Subcutaneous abdominal adipose tissue (tissue), 5 donors: Measurements from ENCODE around the gene SH3PXD2A.

ENCODE experiments used
- H3K27ac ChIP-seq: one replicate; pipeline ENCODE4 v1.7.0; 2013; ENCODE audit warnings: low read depth, mild to moderate bottlenecking, inconsistent platforms, low read length, moderate library complexity
- H3K27me3 ChIP-seq, 5 donors: one replicate each; pipeline ENCODE4 v1.7.0; 2013; ENCODE audit warnings: low read length in 5 of 5, inconsistent platforms in 1 of 5; ENCODE audit not compliant: control insufficient read depth in 5 of 5, insufficient read depth in 4 of 5
- H3K36me3 ChIP-seq, 5 donors: one replicate each; pipeline ENCODE4 v1.7.0; 2013; ENCODE audit warnings: low read length in 5 of 5; ENCODE audit not compliant: control insufficient read depth in 5 of 5, insufficient read depth in 5 of 5
- H3K4me1 ChIP-seq, 5 donors: one replicate each; pipeline ENCODE4 v1.7.0; 2013; ENCODE audit warnings: low read length in 5 of 5, mild to moderate bottlenecking in 3 of 5, moderate library complexity in 1 of 5; ENCODE audit not compliant: control insufficient read depth in 5 of 5, insufficient read depth in 5 of 5
- H3K4me3 ChIP-seq, 5 donors: one replicate each; pipeline ENCODE4 v1.7.0; 2013; ENCODE audit warnings: low read length in 5 of 5, low read depth in 1 of 5
- H3K9ac ChIP-seq, 5 donors: one replicate each; pipeline ENCODE4 v1.7.0; 2013; ENCODE audit warnings: low read length in 5 of 5, mild to moderate bottlenecking in 4 of 5, moderate library complexity in 3 of 5
- H3K9me3 ChIP-seq, 5 donors: one replicate each; pipeline ENCODE4 v1.7.0; 2013; ENCODE audit warnings: low read length in 5 of 5; ENCODE audit not compliant: control insufficient read depth in 5 of 5
- donor health status: healthy.
- donor health status: healthy.
- donor health status: healthy.
- donor health status: healthy.
- donor health status: healthy.

SH3PXD2A gene

DNA sequence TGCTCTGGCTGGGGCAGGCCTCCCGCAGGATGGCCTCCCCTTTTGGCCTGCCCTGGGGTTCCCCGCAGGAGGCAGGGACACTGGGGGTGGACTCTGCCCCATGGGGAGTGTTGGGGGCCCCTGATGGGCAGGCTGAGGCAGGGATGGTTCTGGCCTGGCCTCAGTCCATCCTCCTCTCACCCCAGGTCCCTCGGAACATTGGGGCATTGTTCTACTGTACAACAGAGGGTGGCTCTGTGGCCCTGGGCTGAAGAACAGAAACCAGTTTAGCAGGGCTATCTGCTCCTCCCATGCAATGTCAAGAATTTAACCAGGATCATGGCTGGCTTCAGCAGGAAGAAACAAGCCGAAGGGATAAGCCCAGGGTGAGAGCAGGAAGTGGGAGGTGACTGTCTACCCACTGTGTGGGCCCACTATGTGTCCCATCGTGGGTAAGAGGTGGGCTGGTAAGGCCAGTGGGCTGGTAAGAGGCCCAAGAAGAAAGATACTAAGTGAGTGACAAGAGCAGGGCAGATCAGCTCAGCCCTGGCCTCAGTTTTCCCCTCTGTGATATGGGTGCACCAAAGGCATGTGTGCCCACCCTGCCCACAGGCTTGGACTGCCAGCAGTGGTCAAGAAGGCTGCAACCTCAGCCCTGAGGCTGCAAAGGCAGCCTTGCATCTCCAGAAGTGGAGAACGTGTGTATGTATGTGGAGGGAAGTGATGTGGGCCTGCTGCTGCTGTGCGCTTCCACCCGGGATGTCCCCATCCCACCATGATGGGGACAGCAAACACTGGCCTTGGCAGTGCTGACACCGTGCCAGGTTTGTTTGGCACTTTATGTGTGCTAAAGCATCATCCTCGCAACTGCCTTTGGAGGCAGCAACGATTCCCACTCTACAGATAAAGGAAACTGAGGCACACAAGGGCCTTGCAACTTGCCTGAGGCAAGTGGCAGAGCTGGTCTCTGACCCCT lies 138.9 kb downstream of the SH3PXD2A start:
- Histone ChIP-seq H3K9me3 (no peaks in the 10 kb centered on the region), H3K4me3 (no peak overlapping the region), H3K4me1 (no peaks in the 10 kb centered on the region), H3K27me3 (peaks cover 0 to 2% (median 0%) of the 10 kb centered on the region in 5 donors), H3K9ac (no peak overlapping the region), H3K27ac (no peak overlapping the region), H3K36me3 (peaks cover 0 to 18% (median 0%) of the 10 kb centered on the region in 5 donors)

DNA sequence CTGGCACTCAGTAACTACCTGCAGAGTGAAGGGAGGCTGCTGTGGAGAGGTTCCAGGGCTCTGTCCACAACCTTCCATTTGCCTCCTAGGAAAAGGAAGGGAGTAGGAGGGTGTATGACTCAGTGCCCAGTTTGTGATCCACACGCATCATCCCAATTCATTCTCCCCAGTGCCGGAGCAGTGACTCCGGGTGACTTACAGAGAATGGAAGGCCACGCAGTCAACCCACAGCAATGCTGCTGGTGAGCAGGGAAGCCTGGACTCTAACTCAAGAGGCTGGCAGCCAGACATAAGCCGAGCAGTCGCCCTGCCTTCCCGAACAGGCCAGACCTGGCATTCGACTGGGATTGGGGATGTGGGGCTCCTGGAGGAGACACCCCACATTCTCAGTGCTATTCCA lies 139.9 kb downstream of the SH3PXD2A start:
- Histone ChIP-seq H3K36me3 (peaks cover 0 to 12% (median 0%) of the 10 kb centered on the region in 5 donors), H3K9ac (no peak overlapping the region), H3K27ac (no peak overlapping the region), H3K9me3 (no peaks in the 10 kb centered on the region), H3K4me1 (no peaks in the 10 kb centered on the region), H3K27me3 (peaks cover 0 to 4% (median 0%) of the 10 kb centered on the region in 5 donors), H3K4me3 (no peak overlapping the region)

- Histone ChIP-seq H3K9ac (no peak overlapping the region), H3K27ac (no peak overlapping the region), H3K27me3 (peaks cover 0 to 4% (median 0%) of the 10 kb centered on the region in 5 donors), H3K4me1 (no peaks in the 10 kb centered on the region), H3K9me3 (no peaks in the 10 kb centered on the region), H3K4me3 (no peak overlapping the region), H3K36me3 (peaks cover 0 to 12% (median 0%) of the 10 kb centered on the region in 5 donors)
Measured at GRCh38 chr10:103714232-103714891, 141.0 kb downstream of the SH3PXD2A start.

DNA sequence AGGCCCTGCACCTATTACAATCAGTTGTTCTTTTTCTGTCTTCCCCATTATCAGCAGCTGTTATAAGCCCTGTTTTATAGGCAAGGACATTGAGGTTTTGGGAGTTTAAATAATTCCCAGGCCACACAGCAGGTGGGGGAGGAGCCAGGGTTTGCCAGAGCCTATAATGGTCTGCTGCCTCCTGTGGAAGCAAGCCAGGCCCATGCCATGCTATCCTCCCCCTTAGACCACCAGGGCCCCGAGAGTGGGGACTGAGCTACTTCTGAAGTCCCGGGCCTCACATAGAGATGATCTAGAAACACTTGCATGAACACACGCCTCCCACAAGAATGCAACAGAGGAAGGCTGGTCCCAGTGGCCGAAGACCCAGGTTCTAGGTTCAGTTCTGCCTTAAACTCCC lies 141.7 kb downstream of the SH3PXD2A start:
- Histone ChIP-seq H3K27ac (no peak overlapping the region), H3K9me3 (no peaks in the 10 kb centered on the region), H3K27me3 (peaks cover 0 to 4% (median 0%) of the 10 kb centered on the region in 5 donors), H3K36me3 (peaks cover 0 to 8% (median 0%) of the 10 kb centered on the region in 5 donors), H3K4me3 (no peak overlapping the region), H3K4me1 (no peaks in the 10 kb centered on the region), H3K9ac (no peak overlapping the region)

- Histone ChIP-seq H3K27me3 (peaks cover 0 to 4% (median 0%) of the 10 kb centered on the region in 5 donors), H3K4me3 (no peak overlapping the region), H3K9ac (no peak overlapping the region), H3K9me3 (no peaks in the 10 kb centered on the region), H3K4me1 (no peaks in the 10 kb centered on the region), H3K36me3 (peaks cover 0 to 8% (median 0%) of the 10 kb centered on the region in 5 donors), H3K27ac (no peak overlapping the region)
Measured at GRCh38 chr10:103712898-103713498, 142.4 kb downstream of the SH3PXD2A start.

- Histone ChIP-seq H3K27ac (no peak overlapping the region), H3K27me3 (peaks cover 0 to 4% (median 0%) of the 10 kb centered on the region in 5 donors), H3K36me3 (peaks cover 0 to 8% (median 0%) of the 10 kb centered on the region in 5 donors), H3K9ac (no peak overlapping the region), H3K9me3 (no peaks in the 10 kb centered on the region), H3K4me1 (no peaks in the 10 kb centered on the region), H3K4me3 (no peak overlapping the region)
Measured at GRCh38 chr10:103712146-103712545, 143.2 kb downstream of the SH3PXD2A start.

GRCh38 chr10:103711351-103711994 lies 143.9 kb downstream of the SH3PXD2A start:
- Histone ChIP-seq H3K4me3 (no peak overlapping the region), H3K9ac (no peak overlapping the region), H3K9me3 (no peaks in the 10 kb centered on the region), H3K36me3 (peaks cover 0 to 3% (median 0%) of the 10 kb centered on the region in 5 donors), H3K27ac (no peak overlapping the region), H3K4me1 (no peaks in the 10 kb centered on the region), H3K27me3 (peaks cover 0 to 4% (median 0%) of the 10 kb centered on the region in 5 donors)

- Histone ChIP-seq H3K4me3 (no peak overlapping the region), H3K9ac (no peak overlapping the region), H3K9me3 (no peaks in the 10 kb centered on the region), H3K36me3 (no peaks in the 10 kb centered on the region), H3K27ac (no peak overlapping the region), H3K4me1 (no peaks in the 10 kb centered on the region), H3K27me3 (peaks cover 0 to 4% (median 0%) of the 10 kb centered on the region in 5 donors)
Measured at GRCh38 chr10:103710490-103710889, 144.9 kb downstream of the SH3PXD2A start.

DNA sequence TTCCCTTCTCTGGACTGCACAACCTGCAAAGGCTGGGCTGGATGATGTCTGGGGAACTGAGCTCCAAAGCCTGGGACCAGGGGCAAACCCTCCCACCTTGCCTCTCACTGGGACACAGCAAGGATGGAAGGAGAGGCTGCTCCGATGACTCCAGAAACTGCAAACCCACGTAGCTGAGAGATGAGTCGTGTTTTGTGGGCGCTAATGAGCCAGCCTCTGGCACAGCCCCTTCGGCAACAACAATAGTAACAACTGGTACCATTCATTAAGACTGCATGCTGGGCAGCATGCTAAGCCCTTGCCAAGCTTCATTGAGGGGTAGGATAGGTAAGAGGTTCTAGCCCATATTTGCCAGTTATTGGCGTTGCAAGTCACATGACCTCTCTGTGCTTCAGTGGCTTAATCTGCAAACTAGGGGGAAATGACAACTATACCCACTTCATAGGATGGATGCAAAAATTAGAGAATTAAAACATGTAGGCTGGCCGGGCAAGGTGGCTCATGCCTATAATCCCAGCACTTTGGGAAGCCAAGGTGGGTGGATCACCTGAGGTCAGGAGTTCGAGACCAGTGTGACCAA lies 145.9 kb downstream of the SH3PXD2A start:
- no peak overlapping the region for H3K9ac ChIP-seq
- no peak overlapping the region for H3K27ac ChIP-seq
- no peaks in the 10 kb centered on the region for H3K36me3 ChIP-seq
- no peaks in the 10 kb centered on the region for H3K4me1 ChIP-seq
- H3K9me3 ChIP-seq = no peaks in the 10 kb centered on the region
- no peak overlapping the region for H3K4me3 ChIP-seq
- H3K27me3 ChIP-seq = peaks cover 0 to 4% (median 0%) of the 10 kb centered on the region in 5 donors
